GM12864 (cell line): Measurements from ENCODE around the gene MYO15B.

ENCODE experiments used
- DNase-seq: peaks from one replicate; pipeline ENCODE4 v3.0.0-alpha.2; 2011; ENCODE audit warnings: low read depth
- H3K4me3 ChIP-seq: 2 replicates; pipeline ENCODE4 v1.5.1; 2011; ENCODE audit warnings: mild to moderate bottlenecking, low read depth, low read length, control low read depth
- TF ChIP-seq, protein P1 (sequence below): IDR thresholded peaks from 2 replicates; pipeline ENCODE4 v1.5.1; 2011; ENCODE audit warnings: low read depth, mild to moderate bottlenecking, moderate library complexity, low read length, control low read depth, inconsistent platforms; ENCODE audit errors: missing control alignments

MYO15B gene

DNA sequence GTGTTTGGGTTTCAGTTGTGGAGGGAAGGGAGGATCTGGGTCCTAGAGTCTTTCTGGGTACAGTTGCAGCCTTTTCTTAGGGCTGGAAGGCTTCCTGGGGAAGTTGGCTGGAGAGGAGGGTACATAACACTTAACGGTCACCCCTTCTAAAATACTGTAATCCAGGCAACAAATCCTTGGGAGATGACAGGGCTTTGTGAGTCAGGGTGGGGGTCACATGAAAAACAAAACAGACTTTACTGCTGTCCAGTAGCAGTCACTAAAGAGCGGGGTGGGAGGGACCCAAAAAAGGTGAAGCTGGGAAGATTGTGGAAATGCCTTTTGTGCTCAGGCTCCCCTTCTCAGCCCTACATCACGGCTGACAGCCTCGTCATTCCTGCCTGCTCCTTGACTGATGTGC is 85.9 kb downstream of the MYO15B start:
- H3K4me3 ChIP-seq = no peak overlapping the region
- TF ChIP-seq, protein P1, sequence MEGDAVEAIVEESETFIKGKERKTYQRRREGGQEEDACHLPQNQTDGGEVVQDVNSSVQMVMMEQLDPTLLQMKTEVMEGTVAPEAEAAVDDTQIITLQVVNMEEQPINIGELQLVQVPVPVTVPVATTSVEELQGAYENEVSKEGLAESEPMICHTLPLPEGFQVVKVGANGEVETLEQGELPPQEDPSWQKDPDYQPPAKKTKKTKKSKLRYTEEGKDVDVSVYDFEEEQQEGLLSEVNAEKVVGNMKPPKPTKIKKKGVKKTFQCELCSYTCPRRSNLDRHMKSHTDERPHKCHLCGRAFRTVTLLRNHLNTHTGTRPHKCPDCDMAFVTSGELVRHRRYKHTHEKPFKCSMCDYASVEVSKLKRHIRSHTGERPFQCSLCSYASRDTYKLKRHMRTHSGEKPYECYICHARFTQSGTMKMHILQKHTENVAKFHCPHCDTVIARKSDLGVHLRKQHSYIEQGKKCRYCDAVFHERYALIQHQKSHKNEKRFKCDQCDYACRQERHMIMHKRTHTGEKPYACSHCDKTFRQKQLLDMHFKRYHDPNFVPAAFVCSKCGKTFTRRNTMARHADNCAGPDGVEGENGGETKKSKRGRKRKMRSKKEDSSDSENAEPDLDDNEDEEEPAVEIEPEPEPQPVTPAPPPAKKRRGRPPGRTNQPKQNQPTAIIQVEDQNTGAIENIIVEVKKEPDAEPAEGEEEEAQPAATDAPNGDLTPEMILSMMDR = no peak
- DNase-seq = no peak
